GM23338 (cell line): ENCODE results near the gene PRUNE2. TPM values are rescaled to one million over a fixed set of nuclear protein-coding genes. Genes with fewer than 3 reads are reported as not detected.

Experiments used
- ATAC-seq: fragments of 200-7000 bp; cut with Tn5 transposase; 3 replicates; pipeline ENCODE4 v1.9.1; 2020
- DNase-seq: peaks from one replicate; pipeline ENCODE4 v3.0.0-alpha.2; 2015; ENCODE audit warnings: low spot score
- H2AFZ ChIP-seq: fragments of 200-600 bp; sonication (generic); 2 replicates; pipeline ENCODE4 v1.8.0; 2016; ENCODE audit warnings: antibody characterized with exemption, mild to moderate bottlenecking, moderate library complexity
- H3F3A ChIP-seq: fragments of 200-600 bp; sonication (generic); replicated peaks from 2 replicates; pipeline ENCODE4 v1.8.0; 2017; ENCODE audit warnings: antibody characterized with exemption, mixed run types, low read depth
- H3K27ac ChIP-seq: fragments of 200-600 bp; sonication (generic); 2 replicates; pipeline ENCODE4 v1.6.1; 2016; ENCODE audit warnings: low read depth
- H3K27me3 ChIP-seq: fragments of 200-600 bp; sonication (generic); 2 replicates; pipeline ENCODE4 v1.8.0; 2016; ENCODE audit warnings: mild to moderate bottlenecking, mixed run types, moderate library complexity; ENCODE audit not compliant: insufficient read depth
- H3K36me3 ChIP-seq: fragments of 200-600 bp; sonication (generic); 2 replicates; pipeline ENCODE4 v1.8.0; 2016; ENCODE audit warnings: mild to moderate bottlenecking; ENCODE audit not compliant: insufficient read depth
- H3K4me1 ChIP-seq: fragments of 200-600 bp; sonication (generic); 2 replicates; pipeline ENCODE4 v1.8.0; 2016; ENCODE audit warnings: mild to moderate bottlenecking, moderate library complexity; ENCODE audit not compliant: insufficient read depth
- H3K4me2 ChIP-seq: fragments of 200-600 bp; sonication (generic); 2 replicates; pipeline ENCODE4 v1.7.1; 2017; ENCODE audit warnings: mixed run types
- H3K4me3 ChIP-seq: fragments of 200-600 bp; sonication (generic); 2 replicates; pipeline ENCODE4 v1.6.1; 2016; ENCODE audit warnings: mixed run types
- H3K79me2 ChIP-seq: fragments of 200-600 bp; sonication (generic); replicated peaks from 2 replicates; pipeline ENCODE4 v1.8.0; 2017; ENCODE audit warnings: mild to moderate bottlenecking; ENCODE audit not compliant: insufficient read depth
- H3K9me2 ChIP-seq: fragments of 200-600 bp; sonication (generic); 2 replicates; pipeline ENCODE4 v1.8.0; 2017; ENCODE audit not compliant: insufficient read depth
- H4K20me1 ChIP-seq: fragments of 200-600 bp; sonication (generic); replicated peaks from 2 replicates; pipeline ENCODE4 v1.8.0; 2017; ENCODE audit warnings: mild to moderate bottlenecking; ENCODE audit not compliant: insufficient read depth
- H3K27ac Mint-ChIP-seq: 2 replicates; pipeline ENCODE4 v1.8.0; 2020; ENCODE audit warnings: inconsistent platforms, mild to moderate bottlenecking, moderate library complexity, mixed read lengths
- H3K27me3 Mint-ChIP-seq: 3 replicates; pipeline ENCODE4 v1.8.0; 2022; ENCODE audit warnings: low read depth, mild to moderate bottlenecking, moderate library complexity, mixed read lengths, inconsistent platforms; ENCODE audit not compliant: insufficient read depth, poor library complexity
- H3K36me3 Mint-ChIP-seq: 3 replicates; pipeline ENCODE4 v1.8.0; 2021; ENCODE audit warnings: low read depth, mild to moderate bottlenecking, inconsistent platforms, moderate library complexity, mixed read lengths
- H3K4me1 Mint-ChIP-seq: 3 replicates; pipeline ENCODE4 v1.8.0; 2020; ENCODE audit warnings: mild to moderate bottlenecking, inconsistent platforms, mixed read lengths
- H3K4me3 Mint-ChIP-seq: 3 replicates; pipeline ENCODE4 v1.8.0; 2021; ENCODE audit warnings: moderate library complexity, mild to moderate bottlenecking, inconsistent platforms, mixed read lengths
- H3K9me3 Mint-ChIP-seq: 3 replicates; pipeline ENCODE4 v1.8.0; 2020; ENCODE audit warnings: moderate library complexity, mild to moderate bottlenecking, inconsistent platforms, mixed read lengths
- CREB1 ChIP-seq: fragments of 250-450 bp; sonication (Bioruptor Pico); IDR thresholded peaks from 2 replicates; pipeline ENCODE4 v1.5.0; 2020; ENCODE audit warnings: low read depth, mild to moderate bottlenecking, moderate library complexity
- CTCF ChIP-seq, 2 experiments: fragments of 200-600 bp in 1 of 2; sonication (generic) in 1 of 2; conservative IDR thresholded peaks; 2 replicates each; pipeline versions ENCODE4 v1.5.1 to v1.6.1; 2016 to 2017; ENCODE audit warnings: antibody characterized with exemption in 2 of 2, low read depth in 2 of 2, mild to moderate bottlenecking in 2 of 2, moderate library complexity in 1 of 2
- EZH2 ChIP-seq: fragments of 200-600 bp; sonication (generic); IDR thresholded peaks from one replicate; pipeline ENCODE4 v1.8.0; 2017; ENCODE audit warnings: antibody characterized with exemption, mild to moderate bottlenecking, low read depth; ENCODE audit not compliant: unreplicated experiment
- EZH2phosphoT487 ChIP-seq: fragments of 200-600 bp; sonication (generic); IDR thresholded peaks from one replicate; pipeline ENCODE4 v1.8.1; 2018; ENCODE audit warnings: antibody characterized with exemption; ENCODE audit not compliant: unreplicated experiment
- JUNB ChIP-seq: IDR thresholded peaks from one replicate; pipeline ENCODE4 v1.6.1; 2016; ENCODE audit warnings: antibody characterized with exemption; ENCODE audit not compliant: unreplicated experiment
- NANOG ChIP-seq: IDR thresholded peaks from 2 replicates; pipeline ENCODE4 v1.6.1; 2016; ENCODE audit warnings: antibody characterized with exemption, borderline replicate concordance
- POLR2AphosphoS5 ChIP-seq: IDR thresholded peaks from 2 replicates; pipeline ENCODE4 v1.6.1; 2016; ENCODE audit warnings: antibody characterized with exemption, low read depth
- STAT1 ChIP-seq: IDR thresholded peaks from one replicate; pipeline ENCODE4 v1.6.1; 2016; ENCODE audit warnings: antibody characterized with exemption; ENCODE audit not compliant: unreplicated experiment
- ZNF114 ChIP-seq: fragments of 250-450 bp; sonication (Bioruptor Pico); IDR thresholded peaks from 2 replicates; pipeline ENCODE4 v1.5.0; 2020; ENCODE audit warnings: mild to moderate bottlenecking, moderate library complexity
- ZNF331 ChIP-seq: fragments of 250-450 bp; sonication (Bioruptor Pico); IDR thresholded peaks from 2 replicates; pipeline ENCODE4 v1.5.0; 2020; ENCODE audit warnings: low read depth, mild to moderate bottlenecking, moderate library complexity
- long read RNA-seq: library from polyadenylated mRNA; unstranded; transcript quantifications from one replicate; pipeline ENCODE4 v2.0.0, GENCODE V29; 2020; ENCODE audit not compliant: unreplicated experiment
- polyA plus RNA-seq: library from polyadenylated mRNA; unstranded; fragments of >200 nt; fragmentation: Nextera tagmentation; extraction: Ambion mirVana; gene quantifications from 2 replicates; pipeline ENCODE4 v1.2.1, GENCODE V29; 2016
- total RNA-seq: library from RNA; depleted of rRNA; stranded (reverse); fragments of >200 nt; shearing (Covaris generic); gene quantifications from 2 replicates; pipeline ENCODE4 v1.2.3, GENCODE V29; 2014; rRNA removed
- TF ChIP-seq, protein P1 (sequence below): fragments of 250-450 bp; sonication (Bioruptor Pico); IDR thresholded peaks from 2 replicates; pipeline ENCODE4 v1.5.0; 2020; ENCODE audit warnings: mild to moderate bottlenecking, moderate library complexity
- TF ChIP-seq, protein P2 (sequence below): IDR thresholded peaks from 2 replicates; pipeline ENCODE4 v1.6.1; 2016; ENCODE audit warnings: antibody characterized with exemption
- TF ChIP-seq, protein P3 (sequence below): IDR thresholded peaks from one replicate; pipeline ENCODE4 v1.6.1; 2018; ENCODE audit warnings: antibody characterized with exemption; ENCODE audit not compliant: unreplicated experiment

PRUNE2 gene
- 22.5 and 26.5 TPM in 2 replicates for total RNA-seq
- polyA plus RNA-seq = 9.1 and 10.6 TPM in 2 replicates
- long read RNA-seq, partial matches to known transcripts = 1 of 1 reads
- long read RNA-seq, other reads (novel, unspliced or antisense) = 0 of 1 reads

GRCh38 chr9:76905791-76906646 is at the start of gene PRUNE2:
PRUNE2 (minus strand) TSS chr9:76906114; CDS start chr9:76905963, 151 bp downstream.
- H2AFZ ChIP-seq = peak within 1 kb of the TSS; percentile 100
- no peak within 1 kb of the TSS for H3K27ac ChIP-seq
- H3K9me2 ChIP-seq = no peaks in the 10 kb centered on the region
- ATAC-seq (peak; percentile 95), DNase-seq (peak; percentile 96)
- Mint-ChIP-seq H3K27me3 (peaks cover 23% of the 10 kb centered on the region), H3K9me3 (no peaks in the 10 kb centered on the region), H3K27ac (no peak within 1 kb of the TSS), H3K36me3 (no peaks in the 10 kb centered on the region), H3K4me1 (peaks cover 23% of the 10 kb centered on the region), H3K4me3 (peak within 1 kb of the TSS; percentile 89)
- H3F3A ChIP-seq = peaks cover 3% of the 10 kb centered on the region; the same call in 1 of the 2 replicates
- peaks cover 38% of the 10 kb centered on the region for H3K4me1 ChIP-seq
- TF ChIP-seq NANOG = no peak
- no peak for TF ChIP-seq CTCF (conservative IDR thresholded peaks at IDR 0.05; ENCODE audit: low read depth in 2 of 2)
- peak; percentile 84 for TF ChIP-seq CREB1 (CRISPR knock-in tag)
- TF ChIP-seq STAT1 = no peak
- TF ChIP-seq ZNF331 (CRISPR knock-in tag) = no peak
- TF ChIP-seq EZH2phosphoT487 = no peak
- TF ChIP-seq, protein P1, sequence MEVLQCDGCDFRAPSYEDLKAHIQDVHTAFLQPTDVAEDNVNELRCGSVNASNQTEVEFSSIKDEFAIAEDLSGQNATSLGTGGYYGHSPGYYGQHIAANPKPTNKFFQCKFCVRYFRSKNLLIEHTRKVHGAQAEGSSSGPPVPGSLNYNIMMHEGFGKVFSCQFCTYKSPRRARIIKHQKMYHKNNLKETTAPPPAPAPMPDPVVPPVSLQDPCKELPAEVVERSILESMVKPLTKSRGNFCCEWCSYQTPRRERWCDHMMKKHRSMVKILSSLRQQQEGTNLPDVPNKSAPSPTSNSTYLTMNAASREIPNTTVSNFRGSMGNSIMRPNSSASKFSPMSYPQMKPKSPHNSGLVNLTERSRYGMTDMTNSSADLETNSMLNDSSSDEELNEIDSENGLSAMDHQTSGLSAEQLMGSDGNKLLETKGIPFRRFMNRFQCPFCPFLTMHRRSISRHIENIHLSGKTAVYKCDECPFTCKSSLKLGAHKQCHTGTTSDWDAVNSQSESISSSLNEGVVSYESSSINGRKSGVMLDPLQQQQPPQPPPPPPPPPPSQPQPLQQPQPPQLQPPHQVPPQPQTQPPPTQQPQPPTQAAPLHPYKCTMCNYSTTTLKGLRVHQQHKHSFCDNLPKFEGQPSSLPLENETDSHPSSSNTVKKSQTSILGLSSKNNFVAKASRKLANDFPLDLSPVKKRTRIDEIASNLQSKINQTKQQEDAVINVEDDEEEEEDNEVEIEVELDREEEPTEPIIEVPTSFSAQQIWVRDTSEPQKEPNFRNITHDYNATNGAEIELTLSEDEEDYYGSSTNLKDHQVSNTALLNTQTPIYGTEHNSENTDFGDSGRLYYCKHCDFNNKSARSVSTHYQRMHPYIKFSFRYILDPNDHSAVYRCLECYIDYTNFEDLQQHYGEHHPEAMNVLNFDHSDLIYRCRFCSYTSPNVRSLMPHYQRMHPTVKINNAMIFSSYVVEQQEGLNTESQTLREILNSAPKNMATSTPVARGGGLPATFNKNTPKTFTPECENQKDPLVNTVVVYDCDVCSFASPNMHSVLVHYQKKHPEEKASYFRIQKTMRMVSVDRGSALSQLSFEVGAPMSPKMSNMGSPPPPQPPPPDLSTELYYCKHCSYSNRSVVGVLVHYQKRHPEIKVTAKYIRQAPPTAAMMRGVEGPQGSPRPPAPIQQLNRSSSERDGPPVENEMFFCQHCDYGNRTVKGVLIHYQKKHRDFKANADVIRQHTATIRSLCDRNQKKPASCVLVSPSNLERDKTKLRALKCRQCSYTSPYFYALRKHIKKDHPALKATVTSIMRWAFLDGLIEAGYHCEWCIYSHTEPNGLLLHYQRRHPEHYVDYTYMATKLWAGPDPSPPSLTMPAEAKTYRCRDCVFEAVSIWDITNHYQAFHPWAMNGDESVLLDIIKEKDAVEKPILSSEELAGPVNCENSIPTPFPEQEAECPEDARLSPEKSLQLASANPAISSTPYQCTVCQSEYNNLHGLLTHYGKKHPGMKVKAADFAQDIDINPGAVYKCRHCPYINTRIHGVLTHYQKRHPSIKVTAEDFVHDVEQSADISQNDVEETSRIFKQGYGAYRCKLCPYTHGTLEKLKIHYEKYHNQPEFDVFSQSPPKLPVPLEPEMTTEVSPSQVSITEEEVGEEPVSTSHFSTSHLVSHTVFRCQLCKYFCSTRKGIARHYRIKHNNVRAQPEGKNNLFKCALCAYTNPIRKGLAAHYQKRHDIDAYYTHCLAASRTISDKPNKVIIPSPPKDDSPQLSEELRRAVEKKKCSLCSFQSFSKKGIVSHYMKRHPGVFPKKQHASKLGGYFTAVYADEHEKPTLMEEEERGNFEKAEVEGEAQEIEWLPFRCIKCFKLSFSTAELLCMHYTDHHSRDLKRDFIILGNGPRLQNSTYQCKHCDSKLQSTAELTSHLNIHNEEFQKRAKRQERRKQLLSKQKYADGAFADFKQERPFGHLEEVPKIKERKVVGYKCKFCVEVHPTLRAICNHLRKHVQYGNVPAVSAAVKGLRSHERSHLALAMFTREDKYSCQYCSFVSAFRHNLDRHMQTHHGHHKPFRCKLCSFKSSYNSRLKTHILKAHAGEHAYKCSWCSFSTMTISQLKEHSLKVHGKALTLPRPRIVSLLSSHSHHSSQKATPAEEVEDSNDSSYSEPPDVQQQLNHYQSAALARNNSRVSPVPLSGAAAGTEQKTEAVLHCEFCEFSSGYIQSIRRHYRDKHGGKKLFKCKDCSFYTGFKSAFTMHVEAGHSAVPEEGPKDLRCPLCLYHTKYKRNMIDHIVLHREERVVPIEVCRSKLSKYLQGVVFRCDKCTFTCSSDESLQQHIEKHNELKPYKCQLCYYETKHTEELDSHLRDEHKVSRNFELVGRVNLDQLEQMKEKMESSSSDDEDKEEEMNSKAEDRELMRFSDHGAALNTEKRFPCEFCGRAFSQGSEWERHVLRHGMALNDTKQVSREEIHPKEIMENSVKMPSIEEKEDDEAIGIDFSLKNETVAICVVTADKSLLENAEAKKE (CRISPR knock-in tag) = no peak
- TF ChIP-seq, protein P2, sequence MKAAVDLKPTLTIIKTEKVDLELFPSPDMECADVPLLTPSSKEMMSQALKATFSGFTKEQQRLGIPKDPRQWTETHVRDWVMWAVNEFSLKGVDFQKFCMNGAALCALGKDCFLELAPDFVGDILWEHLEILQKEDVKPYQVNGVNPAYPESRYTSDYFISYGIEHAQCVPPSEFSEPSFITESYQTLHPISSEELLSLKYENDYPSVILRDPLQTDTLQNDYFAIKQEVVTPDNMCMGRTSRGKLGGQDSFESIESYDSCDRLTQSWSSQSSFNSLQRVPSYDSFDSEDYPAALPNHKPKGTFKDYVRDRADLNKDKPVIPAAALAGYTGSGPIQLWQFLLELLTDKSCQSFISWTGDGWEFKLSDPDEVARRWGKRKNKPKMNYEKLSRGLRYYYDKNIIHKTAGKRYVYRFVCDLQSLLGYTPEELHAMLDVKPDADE = no peak
- TF ChIP-seq JUNB = no peak
- TF ChIP-seq, protein P3, sequence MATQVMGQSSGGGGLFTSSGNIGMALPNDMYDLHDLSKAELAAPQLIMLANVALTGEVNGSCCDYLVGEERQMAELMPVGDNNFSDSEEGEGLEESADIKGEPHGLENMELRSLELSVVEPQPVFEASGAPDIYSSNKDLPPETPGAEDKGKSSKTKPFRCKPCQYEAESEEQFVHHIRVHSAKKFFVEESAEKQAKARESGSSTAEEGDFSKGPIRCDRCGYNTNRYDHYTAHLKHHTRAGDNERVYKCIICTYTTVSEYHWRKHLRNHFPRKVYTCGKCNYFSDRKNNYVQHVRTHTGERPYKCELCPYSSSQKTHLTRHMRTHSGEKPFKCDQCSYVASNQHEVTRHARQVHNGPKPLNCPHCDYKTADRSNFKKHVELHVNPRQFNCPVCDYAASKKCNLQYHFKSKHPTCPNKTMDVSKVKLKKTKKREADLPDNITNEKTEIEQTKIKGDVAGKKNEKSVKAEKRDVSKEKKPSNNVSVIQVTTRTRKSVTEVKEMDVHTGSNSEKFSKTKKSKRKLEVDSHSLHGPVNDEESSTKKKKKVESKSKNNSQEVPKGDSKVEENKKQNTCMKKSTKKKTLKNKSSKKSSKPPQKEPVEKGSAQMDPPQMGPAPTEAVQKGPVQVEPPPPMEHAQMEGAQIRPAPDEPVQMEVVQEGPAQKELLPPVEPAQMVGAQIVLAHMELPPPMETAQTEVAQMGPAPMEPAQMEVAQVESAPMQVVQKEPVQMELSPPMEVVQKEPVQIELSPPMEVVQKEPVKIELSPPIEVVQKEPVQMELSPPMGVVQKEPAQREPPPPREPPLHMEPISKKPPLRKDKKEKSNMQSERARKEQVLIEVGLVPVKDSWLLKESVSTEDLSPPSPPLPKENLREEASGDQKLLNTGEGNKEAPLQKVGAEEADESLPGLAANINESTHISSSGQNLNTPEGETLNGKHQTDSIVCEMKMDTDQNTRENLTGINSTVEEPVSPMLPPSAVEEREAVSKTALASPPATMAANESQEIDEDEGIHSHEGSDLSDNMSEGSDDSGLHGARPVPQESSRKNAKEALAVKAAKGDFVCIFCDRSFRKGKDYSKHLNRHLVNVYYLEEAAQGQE = peak; percentile 97
- TF ChIP-seq POLR2AphosphoS5 = peak; percentile 48; the same call in 1 of the 2 replicates
- no peak for TF ChIP-seq EZH2
- TF ChIP-seq ZNF114 (CRISPR knock-in tag) = no peak
- H4K20me1 ChIP-seq = no peaks in the 10 kb centered on the region
- H3K79me2 ChIP-seq = peaks cover 15% of the 10 kb centered on the region
- H3K36me3 ChIP-seq = no peaks in the 10 kb centered on the region
- peak within 1 kb of the TSS; percentile 97 for H3K4me3 ChIP-seq
- peaks cover 31% of the 10 kb centered on the region for H3K27me3 ChIP-seq
- H3K4me2 ChIP-seq = peak within 1 kb of the TSS; percentile 95
